GM12874 (cell line): ENCODE measurements around the gene ENOX1.

Source experiments
- TF ChIP-seq, protein P1 (sequence below): IDR thresholded peaks from 2 replicates; pipeline ENCODE4 v1.5.1; 2011; ENCODE audit warnings: low read depth, mild to moderate bottlenecking, control low read depth, low read length, moderate library complexity; ENCODE audit not compliant: insufficient read depth

ENOX1 gene

GRCh38 chr13:43469791-43470190 is 317.0 kb downstream of the ENOX1 start:
- TF ChIP-seq, protein P1, sequence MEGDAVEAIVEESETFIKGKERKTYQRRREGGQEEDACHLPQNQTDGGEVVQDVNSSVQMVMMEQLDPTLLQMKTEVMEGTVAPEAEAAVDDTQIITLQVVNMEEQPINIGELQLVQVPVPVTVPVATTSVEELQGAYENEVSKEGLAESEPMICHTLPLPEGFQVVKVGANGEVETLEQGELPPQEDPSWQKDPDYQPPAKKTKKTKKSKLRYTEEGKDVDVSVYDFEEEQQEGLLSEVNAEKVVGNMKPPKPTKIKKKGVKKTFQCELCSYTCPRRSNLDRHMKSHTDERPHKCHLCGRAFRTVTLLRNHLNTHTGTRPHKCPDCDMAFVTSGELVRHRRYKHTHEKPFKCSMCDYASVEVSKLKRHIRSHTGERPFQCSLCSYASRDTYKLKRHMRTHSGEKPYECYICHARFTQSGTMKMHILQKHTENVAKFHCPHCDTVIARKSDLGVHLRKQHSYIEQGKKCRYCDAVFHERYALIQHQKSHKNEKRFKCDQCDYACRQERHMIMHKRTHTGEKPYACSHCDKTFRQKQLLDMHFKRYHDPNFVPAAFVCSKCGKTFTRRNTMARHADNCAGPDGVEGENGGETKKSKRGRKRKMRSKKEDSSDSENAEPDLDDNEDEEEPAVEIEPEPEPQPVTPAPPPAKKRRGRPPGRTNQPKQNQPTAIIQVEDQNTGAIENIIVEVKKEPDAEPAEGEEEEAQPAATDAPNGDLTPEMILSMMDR, result no peak

- TF ChIP-seq, protein P1, result no peak
These were observed 322.1 kb downstream of the ENOX1 start for GRCh38 chr13:43464578-43465264.

- TF ChIP-seq, protein P1, result no peak
These were observed 338.0 kb downstream of the ENOX1 start for GRCh38 chr13:43448605-43449336.

- TF ChIP-seq, protein P1, result no peak
These were observed 340.6 kb downstream of the ENOX1 start for GRCh38 chr13:43446126-43446525.

DNA sequence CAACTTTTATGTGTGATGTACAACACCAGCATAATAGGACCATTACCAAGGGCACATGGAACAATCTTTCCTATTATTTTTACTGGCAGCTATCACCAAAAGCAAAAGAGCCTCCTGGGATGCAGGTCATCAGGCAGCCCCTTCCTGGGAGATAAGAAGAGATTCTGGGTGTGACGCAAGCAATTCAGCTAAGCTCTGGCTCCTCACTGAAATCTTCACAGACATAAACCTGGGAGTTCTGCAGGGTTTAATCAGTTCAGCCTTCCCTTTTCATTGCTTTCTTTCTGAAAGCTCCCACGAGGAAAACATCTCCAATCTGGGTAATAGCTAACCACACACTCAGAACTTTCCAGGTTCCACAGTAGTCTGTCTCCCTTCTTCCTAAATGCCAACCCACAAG is 341.1 kb downstream of the ENOX1 start:
- TF ChIP-seq, protein P1, result no peak

GRCh38 chr13:43444081-43444480 is 342.7 kb downstream of the ENOX1 start:
- TF ChIP-seq, protein P1, result no peak

GRCh38 chr13:43441899-43442499 is 344.8 kb downstream of the ENOX1 start:
- TF ChIP-seq, protein P1, result no peak
